Thyroid gland (tissue), 4 donors: ENCODE data around the gene SPATA4.

Experiments
- CTCF ChIP-seq, 6 experiments: fragments of 200-600 bp in 3 of 6; fragments of 450-650 bp in 3 of 6; sonication (generic) in 3 of 6; IDR thresholded peaks; one replicate each; pipeline ENCODE4 v1.5.1; 2016 to 2019; ENCODE audit warnings: antibody characterized with exemption in 6 of 6, mild to moderate bottlenecking in 2 of 6, inconsistent platforms in 1 of 6, moderate library complexity in 1 of 6
- POLR2A ChIP-seq, 2 donors: fragments of 450-650 bp; IDR thresholded peaks; one replicate each; pipeline ENCODE4 v1.6.1; 2017; ENCODE audit warnings: antibody characterized with exemption in 2 of 2, mild to moderate bottlenecking in 2 of 2, moderate library complexity in 1 of 2

DNA sequence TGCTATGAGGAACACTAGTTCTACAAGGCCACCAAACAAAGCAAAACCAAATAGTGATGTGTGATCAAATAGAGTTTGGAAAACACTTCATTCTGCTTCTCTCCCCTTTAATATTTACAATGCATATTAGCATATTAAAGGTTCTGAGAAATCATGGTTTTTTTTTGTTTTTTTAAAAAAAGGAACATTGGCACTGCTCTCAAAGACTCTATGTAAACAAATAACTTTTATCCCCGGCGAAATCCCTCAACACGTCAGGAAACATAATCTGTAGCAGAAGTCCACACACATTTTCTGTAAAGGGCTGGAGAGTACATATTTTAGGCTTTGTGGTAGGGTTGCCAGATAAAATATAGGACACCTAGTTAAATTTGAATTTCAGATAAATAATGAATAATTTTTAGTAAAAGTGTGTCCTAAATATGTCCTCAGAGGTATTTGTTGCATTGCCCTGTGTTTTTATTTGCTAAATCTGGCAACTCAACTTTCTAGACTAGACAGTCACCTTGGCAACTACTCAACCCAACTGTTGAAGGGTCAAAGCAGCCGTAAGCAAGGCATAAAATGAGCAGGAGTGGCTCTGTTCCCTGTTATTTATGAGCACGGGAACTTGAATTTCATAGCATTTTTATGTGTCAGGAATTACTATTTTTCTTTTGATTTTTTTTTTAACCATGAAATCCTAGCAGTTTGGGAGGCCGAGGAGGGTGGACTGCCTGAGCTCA lies 8.6 kb downstream of the SPATA4 start:
- no peak for TF ChIP-seq POLR2A (IDR thresholded peaks at IDR 0.05)
- TF ChIP-seq CTCF (IDR thresholded peaks at IDR 0.05), result no peak
